ENCODE data around the gene CAMK2N2.

CAMK2N2 gene

DNA sequence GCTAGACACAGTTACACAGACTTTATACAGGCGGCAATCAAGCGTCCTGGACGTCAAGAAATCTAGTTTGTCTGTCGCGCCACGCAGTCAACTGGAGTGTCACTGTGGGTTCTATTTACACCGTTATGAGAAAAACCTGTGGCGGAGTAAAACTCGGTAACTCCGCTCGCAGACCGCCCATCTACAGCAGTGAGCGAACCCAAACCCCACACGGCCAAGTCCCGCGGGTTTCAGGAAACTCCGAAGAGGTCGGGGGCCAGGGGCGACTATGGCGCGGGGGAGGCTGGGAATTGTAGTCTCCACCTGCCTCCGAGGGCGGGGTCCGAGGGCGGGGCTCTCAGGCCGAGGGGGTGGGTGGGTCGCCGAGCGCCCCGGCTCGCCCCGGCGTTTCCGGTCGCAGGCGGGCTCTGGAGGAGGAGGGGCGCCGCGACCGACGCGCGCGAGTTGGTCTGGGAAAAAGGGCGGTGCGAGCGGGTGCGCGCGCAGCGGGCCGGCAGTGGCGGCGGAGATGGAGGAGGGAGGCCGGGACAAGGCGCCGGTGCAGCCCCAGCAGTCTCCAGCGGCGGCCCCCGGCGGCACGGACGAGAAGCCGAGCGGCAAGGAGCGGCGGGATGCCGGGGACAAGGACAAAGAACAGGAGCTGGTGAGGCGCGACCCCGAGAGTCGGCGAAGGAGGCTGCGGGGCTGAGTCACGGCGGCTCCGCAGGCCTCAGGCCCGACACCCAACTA is 37.6 kb upstream of the CAMK2N2 start, which contains the start of gene PSMD2:
Gene PSMD2 (plus strand): TSS at position 483 of the 729 bp plus-strand sequence. CDS start 26 bp downstream, at position 509.
- no peak for TF ChIP-seq CTCF (IDR thresholded peaks at IDR 0.05; ENCODE audit: low read depth, low read length)
- peak; percentile 90 for DNase-seq (ENCODE audit: extremely low read depth, low read depth)

GRCh38 chr3:184296616-184297015 is 35.3 kb upstream of the CAMK2N2 start:
- DNase-seq (ENCODE audit: extremely low read depth, low read depth): no peak
- TF ChIP-seq CTCF (IDR thresholded peaks at IDR 0.05; ENCODE audit: low read depth, low read length): no peak

GRCh38 chr3:184295771-184296170 is 34.4 kb upstream of the CAMK2N2 start:
- no peak for TF ChIP-seq CTCF (IDR thresholded peaks at IDR 0.05; ENCODE audit: low read depth, low read length)
- DNase-seq (ENCODE audit: extremely low read depth, low read depth): no peak

- TF ChIP-seq CTCF (IDR thresholded peaks at IDR 0.05; ENCODE audit: low read depth, low read length): no peak
- no peak for DNase-seq (ENCODE audit: extremely low read depth, low read depth)
Observed at GRCh38 chr3:184291738-184292445, 30.5 kb upstream of the CAMK2N2 start.

DNA sequence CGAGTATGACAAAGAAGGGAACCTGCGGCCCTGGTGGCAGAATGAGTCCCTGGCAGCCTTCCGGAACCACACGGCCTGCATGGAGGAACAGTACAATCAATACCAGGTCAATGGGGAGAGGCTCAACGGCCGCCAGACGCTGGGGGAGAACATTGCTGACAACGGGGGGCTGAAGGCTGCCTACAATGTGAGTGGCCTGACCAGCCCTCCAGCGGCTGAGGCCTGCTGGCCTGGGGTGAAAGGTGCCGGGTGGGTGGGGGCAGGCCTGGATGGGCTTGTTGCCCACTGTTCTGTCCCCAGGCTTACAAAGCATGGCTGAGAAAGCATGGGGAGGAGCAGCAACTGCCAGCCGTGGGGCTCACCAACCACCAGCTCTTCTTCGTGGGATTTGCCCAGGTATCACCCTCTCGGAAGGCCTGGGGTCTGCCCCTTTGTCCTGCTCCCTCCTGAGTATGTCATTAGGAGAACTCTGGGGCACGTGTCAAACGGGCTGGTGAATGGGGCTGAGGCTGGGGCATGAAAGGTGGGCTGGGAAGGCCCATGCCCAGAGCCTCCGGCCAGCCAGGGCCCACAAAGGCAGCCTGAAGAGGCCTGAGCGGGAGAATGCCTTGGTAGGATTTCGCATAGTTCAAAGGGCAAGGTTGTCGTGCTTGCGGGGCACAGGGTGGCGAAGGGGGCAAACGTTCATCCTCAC is 29.8 kb upstream of the CAMK2N2 start:
- no peak for TF ChIP-seq CTCF (IDR thresholded peaks at IDR 0.05; ENCODE audit: low read depth, low read length)
- DNase-seq (ENCODE audit: extremely low read depth, low read depth): no peak

DNA sequence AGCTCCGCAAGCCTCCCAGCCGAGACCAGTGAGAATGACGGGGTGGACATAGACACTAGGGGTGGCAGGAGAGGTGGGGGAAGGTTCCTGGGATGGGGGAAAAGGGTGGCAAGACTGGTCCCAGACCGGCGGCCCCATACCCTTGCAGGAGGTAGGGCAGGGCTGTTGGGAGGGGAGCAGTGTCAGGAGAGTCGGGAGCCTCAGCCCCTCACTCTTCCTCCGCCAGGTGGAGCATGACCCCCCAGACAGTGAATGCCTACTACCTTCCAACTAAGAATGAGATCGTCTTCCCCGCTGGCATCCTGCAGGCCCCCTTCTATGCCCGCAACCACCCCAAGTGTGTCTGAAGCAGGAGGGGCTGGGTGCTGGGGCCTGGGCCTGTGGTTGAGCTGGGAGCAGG is 29.0 kb upstream of the CAMK2N2 start:
- no peak for DNase-seq (ENCODE audit: extremely low read depth, low read depth)

More for the DNA sequence above, 29.0 kb upstream of the CAMK2N2 start:
- no peak for TF ChIP-seq CTCF (IDR thresholded peaks at IDR 0.05; ENCODE audit: low read depth, low read length)
